Measurements from ENCODE around the gene DDX1. TPM values are rescaled to one million over a fixed set of nuclear protein-coding genes. Genes with fewer than 3 reads are reported as not detected.

Gene DDX1
- total and polyA plus RNA-seq, 9 of the 15 experiments (the other 6 are each of a cell fraction or from before 2014, with no cell fraction given), result 116 to 277 (median 232) TPM

GRCh38 chr2:15666861-15667808 is 75.5 kb downstream of the DDX1 start:
- H3K27me3 ChIP-seq (ENCODE audit: control insufficient read depth in 2 of 2, insufficient read depth in 2 of 2, low read length in 2 of 2), result peaks cover 34 to 67% of the 10 kb centered on the region in 2 experiments; a peak in 4 of 5 replicates
- H3K4me1 ChIP-seq (replicated peaks in 1 of 2; ENCODE audit: control insufficient read depth in 2 of 2, insufficient read depth in 2 of 2, low read length in 2 of 2), result peaks cover 0 to 3% of the 10 kb centered on the region in 2 experiments; a peak in 1 of 5 replicates
- ATAC-seq, result no peak
- DNase-seq (ENCODE audit: extremely low read depth in 1 of 4, low spot score in 3 of 4), result no peak
- no peak overlapping the region for H3K4me3 ChIP-seq
- no peaks in the 10 kb centered on the region for H3K9me3 ChIP-seq (replicated peaks; ENCODE audit: control insufficient read depth, insufficient read depth, low read depth, low read length)
- in situ Hi-C loops (cut with MboI) (no loop called here), intact Hi-C loops (cut with micrococcal nuclease) (no loop called here)
- 2% methylated on average over 16 of the region's 16 CpGs for WGBS (ENCODE audit: insufficient coverage, low coverage, missing lambda C conversion rate)
- TF ChIP-seq FOXA3 (CRISPR knock-in tag; conservative IDR thresholded peaks at IDR 0.05 in 1 of 2, IDR thresholded peaks at IDR 0.05 in 1 of 2) (no peak), SMAD2 (IDR thresholded peaks at IDR 0.05; ENCODE audit: low read depth, low read length) (no peak), TOE1 (IDR thresholded peaks at IDR 0.05; ENCODE audit: borderline replicate concordance) (no peak), TOE1 (CRISPR knock-in tag; IDR thresholded peaks at IDR 0.05; ENCODE audit: borderline replicate concordance, low read depth) (no peak), HMBOX1 (IDR thresholded peaks at IDR 0.05) (no peak), GABPA (tag; conservative IDR thresholded peaks at IDR 0.05; ENCODE audit: low read depth) (no peak), ZNF12 (CRISPR knock-in tag; IDR thresholded peaks at IDR 0.05) (no peak), OTX1 (CRISPR knock-in tag; IDR thresholded peaks at IDR 0.05) (no peak), BCLAF1 (IDR thresholded peaks at IDR 0.05; ENCODE audit: borderline replicate concordance in 1 of 2, control insufficient read depth in 1 of 2, low read depth in 2 of 2, low read length in 1 of 2) (no peak)
- CTCF ChIA-PET (ENCODE audit: low intra/inter-chr PET ratio), result no interaction called here
- POLR2A ChIA-PET, result interaction anchor here (1.3 to 1.4 kb wide), 3 partner anchors 8 to 24 kb away, joined by 4 read pairs; no protein-coding TSS in a partner anchor
- no TSS peak for BruUV-seq (replicated peaks)
- H2AFZ ChIP-seq (ENCODE audit: low read depth, low read length), result no peak overlapping the region
- no peaks in the 10 kb centered on the region for H4K20me1 ChIP-seq (replicated peaks; ENCODE audit: control insufficient read depth, insufficient read depth, low read length)
- no peak for FAIRE-seq
- no peaks in the 10 kb centered on the region for H3K9me1 ChIP-seq (ENCODE audit: control insufficient read depth, insufficient read depth, low read length)
- H3K79me2 ChIP-seq (ENCODE audit: control insufficient read depth, insufficient read depth, low read length), result no peaks in the 10 kb centered on the region
- no peak overlapping the region for H3K27ac ChIP-seq (ENCODE audit: extremely low read depth, low read depth, low read length)
- no peak overlapping the region for H3K9ac ChIP-seq (ENCODE audit: insufficient read depth in 1 of 2, low read depth in 2 of 2, low read length in 2 of 2)
- no peaks in the 10 kb centered on the region for H3K36me3 ChIP-seq (ENCODE audit: control insufficient read depth, insufficient read depth, low read length)
- no peak overlapping the region for H3K4me2 ChIP-seq (ENCODE audit: insufficient read depth, low read length)

Measured in K562 (cell line).